HepG2 (cell line): ENCODE data around the gene TEAD3. TPM values are rescaled to one million over a fixed set of nuclear protein-coding genes. Genes with fewer than 3 reads are reported as not detected.

Source experiments
- ARHGAP35 ChIP-seq: sonication (generic); formaldehyde crosslinking; IDR thresholded peaks from 2 replicates; pipeline ENCODE4 v1.9.0; 2022; ENCODE audit warnings: mild to moderate bottlenecking, inconsistent platforms, moderate library complexity, missing genetic modification reagents, borderline replicate concordance
- NFIC ChIP-seq: IDR thresholded peaks from 2 replicates; pipeline ENCODE4 v1.6.1; 2012; ENCODE audit warnings: mild to moderate bottlenecking, low read length, inconsistent platforms
- NFYC ChIP-seq: IDR thresholded peaks from 2 replicates; pipeline ENCODE4 v1.6.1; 2016; ENCODE audit warnings: missing genetic modification reagents, missing compliant biosample characterization
- ONECUT2 ChIP-seq: sonication (generic); formaldehyde crosslinking; IDR thresholded peaks from 2 replicates; pipeline ENCODE4 v1.4.0; 2020; ENCODE audit warnings: missing genetic modification reagents
- SMYD3 ChIP-seq: sonication (generic); formaldehyde crosslinking; IDR thresholded peaks from 2 replicates; pipeline ENCODE4 v1.8.1; 2023; ENCODE audit warnings: mild to moderate bottlenecking, missing genetic modification reagents
- TCF7 ChIP-seq: sonication (generic); IDR thresholded peaks from 2 replicates; pipeline ENCODE4 v1.6.1; 2016; ENCODE audit warnings: antibody characterized with exemption, low read depth
- ZNF138 ChIP-seq: sonication (generic); formaldehyde crosslinking; IDR thresholded peaks from 2 replicates; pipeline ENCODE4 v1.5.0; 2020; ENCODE audit warnings: mild to moderate bottlenecking, low read depth, missing genetic modification reagents
- ZNF234 ChIP-seq: sonication (generic); formaldehyde crosslinking; conservative IDR thresholded peaks from 2 replicates; pipeline ENCODE4 v1.5.1; 2020; ENCODE audit warnings: mild to moderate bottlenecking, missing genetic modification reagents
- ZNF3 ChIP-seq: IDR thresholded peaks from 2 replicates; pipeline ENCODE4 v1.7.0; 2017; ENCODE audit warnings: inconsistent platforms
- ZNF550 ChIP-seq: sonication (generic); formaldehyde crosslinking; IDR thresholded peaks from 2 replicates; pipeline ENCODE4 v1.4.0; 2020; ENCODE audit warnings: mild to moderate bottlenecking, missing genetic modification reagents, borderline replicate concordance
- ZNF644 ChIP-seq: IDR thresholded peaks from 2 replicates; pipeline ENCODE4 v1.6.1; 2016; ENCODE audit warnings: low read depth
- ZNF713 ChIP-seq: sonication (generic); formaldehyde crosslinking; IDR thresholded peaks from 2 replicates; pipeline ENCODE4 v1.4.0; 2020; ENCODE audit warnings: mild to moderate bottlenecking, missing genetic modification reagents
- ZNF772 ChIP-seq: sonication (generic); formaldehyde crosslinking; IDR thresholded peaks from 2 replicates; pipeline ENCODE4 v1.5.0; 2020; ENCODE audit warnings: mild to moderate bottlenecking, missing genetic modification reagents
- ZNF841 ChIP-seq: sonication (generic); formaldehyde crosslinking; IDR thresholded peaks from 2 replicates; pipeline ENCODE4 v1.8.1; 2023; ENCODE audit warnings: missing genetic modification reagents, borderline replicate concordance
- polyA plus RNA-seq, 8 experiments: library from polyadenylated mRNA; depleted of rRNA in 3 of 8; stranded (reverse) in 7 of 8; unstranded in 1 of 8; fragments of >200 nt; fragmentation: Illumina TruSeq in 4 of 8; extraction: Trizol in 4 of 8; gene quantifications; 2 replicates each; pipeline versions ENCODE4 v1.2.1 to v1.2.3, GENCODE V29; 2011 to 2016; ENCODE audit warnings: low read depth in 4 of 8, missing spikeins in 1 of 8, mixed read lengths in 1 of 8; ENCODE audit not compliant: insufficient read depth in 1 of 8
- total RNA-seq, 5 experiments: library from RNA; depleted of rRNA; stranded (reverse); fragments of >200 nt; fragmentation: Illumina TruSeq; extraction: Trizol; gene quantifications; 2 replicates each; pipeline ENCODE4 v1.2.3, GENCODE V29; 2016; ENCODE audit warnings: low read depth in 1 of 5
- TF ChIP-seq, protein P1 (sequence below): sonication (generic); formaldehyde crosslinking; IDR thresholded peaks from 2 replicates; pipeline ENCODE4 v1.8.0; 2022; ENCODE audit warnings: missing genetic modification reagents, mild to moderate bottlenecking, moderate library complexity, borderline replicate concordance
- TF ChIP-seq, protein P2 (sequence below): IDR thresholded peaks from 2 replicates; pipeline ENCODE4 v1.6.1; 2016; ENCODE audit warnings: low read depth, missing genetic modification reagents, missing compliant biosample characterization

The TEAD3 gene
- total and polyA plus RNA-seq, 2 of the 13 experiments (the other 11 are each of a cell fraction or from before 2014, with no cell fraction given) = 15.1 to 16.5 TPM

DNA sequence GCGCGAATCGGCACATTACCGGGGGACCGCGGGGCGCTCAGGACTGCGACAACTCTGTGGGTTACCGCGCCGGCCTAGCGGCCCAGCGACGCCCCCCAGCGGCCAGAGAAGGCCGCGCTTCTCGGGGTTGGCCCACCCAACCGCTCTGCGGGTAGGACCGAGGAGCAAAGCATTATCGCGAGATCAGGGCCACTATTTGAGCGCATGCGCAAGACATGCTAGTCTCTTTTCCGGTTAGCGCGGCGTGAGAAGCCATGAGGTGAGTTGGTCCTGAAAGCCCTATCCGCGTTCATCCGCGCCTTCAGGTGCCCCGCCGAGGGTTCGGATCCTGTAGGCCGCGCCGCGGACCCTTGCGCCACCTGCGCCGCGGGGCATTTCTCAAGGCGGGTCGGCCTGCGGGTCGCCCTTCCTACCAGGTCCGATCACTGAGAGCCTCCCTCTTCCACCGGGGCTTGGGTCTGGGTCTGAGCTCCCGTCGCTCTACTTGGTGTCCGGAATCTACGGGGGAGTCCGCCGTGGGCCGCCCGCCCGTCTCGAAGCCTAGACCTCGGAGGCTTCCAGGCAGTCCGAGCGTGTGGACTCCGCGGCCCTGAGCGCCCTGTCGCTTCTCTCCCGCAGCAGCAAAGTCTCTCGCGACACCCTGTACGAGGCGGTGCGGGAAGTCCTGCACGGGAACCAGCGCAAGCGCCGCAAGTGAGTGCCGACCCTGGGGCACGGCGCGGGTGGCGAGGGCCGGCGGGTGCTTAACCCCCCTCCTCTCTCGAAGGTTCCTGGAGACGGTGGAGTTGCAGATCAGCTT is 28.5 kb downstream of the TEAD3 start, which contains the start of gene RPL10A (continued):
- TF ChIP-seq, protein P1, sequence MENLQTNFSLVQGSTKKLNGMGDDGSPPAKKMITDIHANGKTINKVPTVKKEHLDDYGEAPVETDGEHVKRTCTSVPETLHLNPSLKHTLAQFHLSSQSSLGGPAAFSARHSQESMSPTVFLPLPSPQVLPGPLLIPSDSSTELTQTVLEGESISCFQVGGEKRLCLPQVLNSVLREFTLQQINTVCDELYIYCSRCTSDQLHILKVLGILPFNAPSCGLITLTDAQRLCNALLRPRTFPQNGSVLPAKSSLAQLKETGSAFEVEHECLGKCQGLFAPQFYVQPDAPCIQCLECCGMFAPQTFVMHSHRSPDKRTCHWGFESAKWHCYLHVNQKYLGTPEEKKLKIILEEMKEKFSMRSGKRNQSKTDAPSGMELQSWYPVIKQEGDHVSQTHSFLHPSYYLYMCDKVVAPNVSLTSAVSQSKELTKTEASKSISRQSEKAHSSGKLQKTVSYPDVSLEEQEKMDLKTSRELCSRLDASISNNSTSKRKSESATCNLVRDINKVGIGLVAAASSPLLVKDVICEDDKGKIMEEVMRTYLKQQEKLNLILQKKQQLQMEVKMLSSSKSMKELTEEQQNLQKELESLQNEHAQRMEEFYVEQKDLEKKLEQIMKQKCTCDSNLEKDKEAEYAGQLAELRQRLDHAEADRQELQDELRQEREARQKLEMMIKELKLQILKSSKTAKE (CRISPR knock-in tag) = no peak
- TF ChIP-seq ZNF841 (CRISPR knock-in tag) (no peak), TCF7 (no peak), NFIC (no peak; the same call in 1 of the 2 replicates), SMYD3 (peak; percentile 99), ARHGAP35 (CRISPR knock-in tag) (peak; percentile 84; the same call in 1 of the 2 replicates), ONECUT2 (CRISPR knock-in tag) (no peak), ZNF3 (CRISPR knock-in tag) (peak; percentile 77), ZNF234 (CRISPR knock-in tag) (peak; percentile 93; the same call in 1 of the 2 replicates), ZNF550 (CRISPR knock-in tag) (peak; percentile 94; the same call in 1 of the 2 replicates), ZNF138 (0 out of 2 replicates have a peak, but pooled peaks have one; percentile 91), ZNF772 (CRISPR knock-in tag) (peak; percentile 89), ZNF644 (CRISPR knock-in tag) (no peak), NFYC (CRISPR knock-in tag) (no peak; the same call in none of the 2 replicates), ZNF713 (CRISPR knock-in tag) (peak; percentile 48)
- TF ChIP-seq, protein P2, sequence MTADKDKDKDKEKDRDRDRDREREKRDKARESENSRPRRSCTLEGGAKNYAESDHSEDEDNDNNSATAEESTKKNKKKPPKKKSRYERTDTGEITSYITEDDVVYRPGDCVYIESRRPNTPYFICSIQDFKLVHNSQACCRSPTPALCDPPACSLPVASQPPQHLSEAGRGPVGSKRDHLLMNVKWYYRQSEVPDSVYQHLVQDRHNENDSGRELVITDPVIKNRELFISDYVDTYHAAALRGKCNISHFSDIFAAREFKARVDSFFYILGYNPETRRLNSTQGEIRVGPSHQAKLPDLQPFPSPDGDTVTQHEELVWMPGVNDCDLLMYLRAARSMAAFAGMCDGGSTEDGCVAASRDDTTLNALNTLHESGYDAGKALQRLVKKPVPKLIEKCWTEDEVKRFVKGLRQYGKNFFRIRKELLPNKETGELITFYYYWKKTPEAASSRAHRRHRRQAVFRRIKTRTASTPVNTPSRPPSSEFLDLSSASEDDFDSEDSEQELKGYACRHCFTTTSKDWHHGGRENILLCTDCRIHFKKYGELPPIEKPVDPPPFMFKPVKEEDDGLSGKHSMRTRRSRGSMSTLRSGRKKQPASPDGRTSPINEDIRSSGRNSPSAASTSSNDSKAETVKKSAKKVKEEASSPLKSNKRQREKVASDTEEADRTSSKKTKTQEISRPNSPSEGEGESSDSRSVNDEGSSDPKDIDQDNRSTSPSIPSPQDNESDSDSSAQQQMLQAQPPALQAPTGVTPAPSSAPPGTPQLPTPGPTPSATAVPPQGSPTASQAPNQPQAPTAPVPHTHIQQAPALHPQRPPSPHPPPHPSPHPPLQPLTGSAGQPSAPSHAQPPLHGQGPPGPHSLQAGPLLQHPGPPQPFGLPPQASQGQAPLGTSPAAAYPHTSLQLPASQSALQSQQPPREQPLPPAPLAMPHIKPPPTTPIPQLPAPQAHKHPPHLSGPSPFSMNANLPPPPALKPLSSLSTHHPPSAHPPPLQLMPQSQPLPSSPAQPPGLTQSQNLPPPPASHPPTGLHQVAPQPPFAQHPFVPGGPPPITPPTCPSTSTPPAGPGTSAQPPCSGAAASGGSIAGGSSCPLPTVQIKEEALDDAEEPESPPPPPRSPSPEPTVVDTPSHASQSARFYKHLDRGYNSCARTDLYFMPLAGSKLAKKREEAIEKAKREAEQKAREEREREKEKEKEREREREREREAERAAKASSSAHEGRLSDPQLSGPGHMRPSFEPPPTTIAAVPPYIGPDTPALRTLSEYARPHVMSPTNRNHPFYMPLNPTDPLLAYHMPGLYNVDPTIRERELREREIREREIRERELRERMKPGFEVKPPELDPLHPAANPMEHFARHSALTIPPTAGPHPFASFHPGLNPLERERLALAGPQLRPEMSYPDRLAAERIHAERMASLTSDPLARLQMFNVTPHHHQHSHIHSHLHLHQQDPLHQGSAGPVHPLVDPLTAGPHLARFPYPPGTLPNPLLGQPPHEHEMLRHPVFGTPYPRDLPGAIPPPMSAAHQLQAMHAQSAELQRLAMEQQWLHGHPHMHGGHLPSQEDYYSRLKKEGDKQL (CRISPR knock-in tag) = 0 out of 2 replicates have a peak, but pooled peaks have one; percentile 26
